Measurements from ENCODE around the gene ARMH4.
"Not testable (repeated sequence)": the region's sequence is repeated elsewhere in the genome, so short reads cannot be mapped to it uniquely, and the experiment has no call there.

ARMH4 gene

DNA sequence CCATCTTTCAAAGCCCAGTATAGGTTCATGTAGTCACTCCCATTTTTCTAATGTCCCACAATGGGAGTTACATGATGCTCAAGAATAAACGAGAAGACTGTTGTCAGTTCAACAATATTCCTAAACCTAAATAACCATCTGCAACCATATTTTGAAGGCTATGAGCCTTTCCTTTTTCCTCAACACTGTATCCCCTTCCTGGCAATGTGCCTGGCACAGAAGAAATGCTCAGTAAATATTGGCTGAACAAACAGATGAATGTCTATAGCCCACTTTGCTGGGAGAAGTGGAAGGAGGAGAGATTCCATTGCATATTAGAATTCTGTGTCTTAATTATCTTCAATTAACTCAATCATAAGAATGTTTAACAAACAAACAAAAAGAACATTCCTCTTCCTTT is 6.1 kb downstream of the ARMH4 start:
- no peak for DNase-seq (ENCODE audit: low read depth in 2 of 3, low spot score in 2 of 3)

DNA sequence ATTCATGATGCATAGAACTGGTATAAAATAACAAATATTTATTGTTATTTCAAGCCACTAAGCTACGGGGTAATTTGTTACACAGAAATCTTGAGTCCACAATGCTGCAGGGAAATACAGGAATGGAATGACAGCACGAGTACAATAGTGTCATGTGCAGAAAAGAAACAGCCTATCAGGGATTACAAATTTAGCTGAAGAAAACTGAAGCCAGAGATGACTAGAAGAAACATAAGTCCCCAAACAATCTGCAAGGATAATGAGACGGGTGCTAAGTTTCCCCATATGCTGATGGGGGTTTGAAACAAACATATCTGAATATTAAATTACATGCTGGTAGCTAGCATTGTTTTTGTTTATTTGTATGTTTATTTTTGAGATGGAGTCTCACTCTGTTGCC is 8.9 kb downstream of the ARMH4 start:
- DNase-seq (ENCODE audit: low read depth in 2 of 3, low spot score in 2 of 3) = no peak

DNA sequence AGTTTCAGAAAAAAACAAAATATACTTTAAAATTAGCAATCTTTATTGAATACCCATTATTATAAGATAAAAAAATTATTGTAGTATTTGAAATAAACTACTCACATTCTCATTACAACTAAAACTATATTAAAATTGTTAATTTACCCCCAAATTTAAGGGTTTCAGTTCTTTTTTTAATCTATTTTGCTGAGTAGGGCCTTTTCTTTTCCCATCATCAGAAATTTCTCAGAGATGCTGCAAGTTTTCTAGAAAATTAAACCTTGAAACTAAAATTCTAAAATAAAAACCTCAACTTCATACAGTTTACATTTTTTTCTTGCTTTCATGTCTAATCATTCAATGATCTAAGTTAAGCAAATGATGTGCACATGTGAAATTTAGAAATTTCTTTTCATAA is 10.1 kb downstream of the ARMH4 start:
- no peak for DNase-seq (ENCODE audit: low read depth in 2 of 3, low spot score in 2 of 3)

DNA sequence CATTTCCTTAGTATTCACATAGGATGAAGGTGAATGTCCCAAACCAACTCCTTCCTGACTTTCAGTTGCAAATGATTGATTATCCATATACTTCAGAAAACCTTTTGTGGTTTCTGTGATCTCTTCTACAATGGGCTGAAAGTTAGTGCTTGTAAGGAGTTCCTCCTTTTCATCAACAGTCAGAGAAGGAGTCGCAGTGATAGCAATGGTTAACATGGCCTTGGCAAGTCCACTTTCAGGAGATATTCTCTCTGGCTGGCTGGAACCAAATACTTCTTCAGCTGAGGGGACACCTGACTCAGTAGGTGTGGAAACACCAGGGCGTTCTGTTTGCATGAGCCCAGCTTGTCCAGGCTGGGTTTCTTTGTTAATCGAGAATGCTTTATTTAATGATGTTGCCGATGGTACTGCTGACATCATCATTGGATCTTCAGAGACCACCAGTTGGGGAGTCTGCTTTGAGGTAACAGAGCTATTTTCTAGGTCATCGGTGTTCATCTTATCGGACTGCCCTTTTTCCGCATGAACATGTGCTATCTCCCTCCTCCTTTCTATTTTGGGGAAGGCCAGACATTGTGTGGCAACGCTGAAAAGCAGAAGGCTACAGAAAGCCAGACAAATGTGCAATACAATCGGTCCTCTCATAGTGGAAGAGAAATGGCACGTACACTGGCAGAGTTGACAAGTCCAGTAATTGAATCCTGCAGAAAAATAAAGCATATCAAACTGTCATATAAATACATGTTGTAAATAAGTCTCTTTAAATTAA is 13.1 kb downstream of the ARMH4 start:
- DNase-seq (ENCODE audit: low read depth in 2 of 3, low spot score in 2 of 3) = no peak

GRCh38 chr14:58138031-58138713 is 13.8 kb downstream of the ARMH4 start:
- no peak for DNase-seq (ENCODE audit: low read depth in 2 of 3, low spot score in 2 of 3)

GRCh38 chr14:58133739-58134138 is 18.3 kb downstream of the ARMH4 start:
- DNase-seq (ENCODE audit: low read depth in 2 of 3, low spot score in 2 of 3) = no peak

DNA sequence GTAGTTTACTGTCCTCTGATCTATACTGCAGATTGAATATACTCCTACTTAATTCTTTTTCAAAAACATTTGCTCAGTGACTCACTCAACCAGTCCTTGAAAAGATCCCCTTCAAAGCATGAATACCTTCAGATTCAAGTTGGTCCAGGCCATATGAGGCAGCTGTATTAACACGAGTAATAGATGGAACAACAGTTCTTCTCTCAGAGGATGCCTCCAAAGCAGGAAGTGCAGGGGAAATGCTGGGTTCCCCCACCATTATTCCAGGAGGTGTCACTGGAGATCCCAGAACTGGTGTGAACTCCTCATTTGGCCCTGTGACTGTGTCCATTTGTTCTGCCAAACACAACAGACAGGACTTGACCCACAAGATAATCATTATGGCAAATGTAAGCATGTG is 20.6 kb downstream of the ARMH4 start:
- no peak for DNase-seq (ENCODE audit: low read depth in 2 of 3, low spot score in 2 of 3)

GRCh38 chr14:58130116-58130782 is 21.8 kb downstream of the ARMH4 start:
- no peak for DNase-seq (ENCODE audit: low read depth in 2 of 3, low spot score in 2 of 3)

- DNase-seq (ENCODE audit: low read depth in 2 of 3, low spot score in 2 of 3) = no peak
Measured at GRCh38 chr14:58129208-58129607, 22.8 kb downstream of the ARMH4 start.

DNA sequence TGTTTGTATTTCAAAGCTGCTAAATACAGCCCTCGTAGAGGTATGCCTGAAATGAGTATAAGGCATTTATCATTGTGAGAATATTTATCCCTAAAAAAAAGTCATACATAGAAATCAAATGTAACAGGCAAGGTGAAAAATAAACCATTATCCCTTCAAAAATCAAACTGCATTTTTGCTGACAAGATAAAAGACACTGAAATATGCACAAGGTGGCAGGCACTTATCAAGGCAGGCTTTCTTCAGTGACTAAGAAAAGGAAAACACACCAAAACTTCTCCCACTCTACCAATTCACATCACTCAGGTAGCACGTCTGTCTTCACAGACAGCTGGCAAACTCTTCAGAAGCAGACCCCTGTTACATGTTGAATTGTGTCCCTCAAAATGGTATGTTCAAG is 23.6 kb downstream of the ARMH4 start:
- DNase-seq (ENCODE audit: low read depth in 2 of 3, low spot score in 2 of 3) = no peak

DNA sequence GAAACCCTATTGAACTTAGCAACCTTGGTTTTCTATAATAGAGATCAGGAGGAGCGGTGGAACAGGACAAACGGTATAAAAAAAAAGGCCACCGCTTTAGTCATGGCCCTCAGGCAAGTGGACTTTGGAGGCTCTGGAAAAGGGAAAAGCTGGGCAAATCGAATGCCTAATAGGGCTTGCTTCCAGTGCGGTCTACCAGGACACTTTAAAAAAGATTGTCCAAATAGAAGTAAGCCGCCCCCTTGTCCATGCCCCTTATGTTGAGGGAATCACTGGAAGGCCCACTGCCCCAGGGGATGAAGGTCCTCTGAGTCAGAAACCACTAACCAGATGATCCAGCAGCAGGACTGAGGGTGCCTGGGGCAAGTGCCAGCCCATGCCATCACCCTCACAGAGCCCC is 29.5 kb downstream of the ARMH4 start:
- DNase-seq (ENCODE audit: low read depth in 2 of 3, low spot score in 2 of 3) = not testable (repeated sequence)

DNA sequence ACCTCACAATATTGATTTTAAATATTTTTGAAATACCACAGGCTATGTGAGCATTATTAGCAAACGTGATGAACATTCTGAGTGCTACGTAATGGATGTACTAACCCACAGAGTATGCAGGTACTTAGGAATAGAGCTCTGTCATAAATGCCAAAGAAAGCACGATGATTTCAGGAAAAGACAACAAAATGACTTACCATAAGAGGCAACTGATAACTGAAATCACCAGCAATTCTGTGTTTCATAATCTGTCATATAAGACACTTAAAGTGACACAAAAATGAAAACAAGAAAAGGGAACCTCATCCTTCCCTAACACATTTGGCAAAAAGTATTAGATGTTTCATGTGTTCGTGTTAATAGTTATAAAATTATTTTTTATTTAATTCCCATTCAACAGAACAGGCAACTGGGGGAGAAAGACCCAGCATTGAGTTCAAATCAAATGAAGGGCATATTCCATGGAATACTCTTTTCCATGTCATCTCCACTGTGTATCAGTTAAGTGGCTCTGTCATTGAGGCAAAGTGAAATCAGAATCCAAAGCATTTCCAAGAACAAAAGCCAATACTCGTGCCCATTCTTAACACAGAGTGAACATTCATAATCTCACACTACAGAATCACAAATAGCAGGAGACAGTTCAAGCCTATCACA is 30.4 kb downstream of the ARMH4 start:
- DNase-seq (ENCODE audit: low read depth in 2 of 3, low spot score in 2 of 3) = no peak

DNA sequence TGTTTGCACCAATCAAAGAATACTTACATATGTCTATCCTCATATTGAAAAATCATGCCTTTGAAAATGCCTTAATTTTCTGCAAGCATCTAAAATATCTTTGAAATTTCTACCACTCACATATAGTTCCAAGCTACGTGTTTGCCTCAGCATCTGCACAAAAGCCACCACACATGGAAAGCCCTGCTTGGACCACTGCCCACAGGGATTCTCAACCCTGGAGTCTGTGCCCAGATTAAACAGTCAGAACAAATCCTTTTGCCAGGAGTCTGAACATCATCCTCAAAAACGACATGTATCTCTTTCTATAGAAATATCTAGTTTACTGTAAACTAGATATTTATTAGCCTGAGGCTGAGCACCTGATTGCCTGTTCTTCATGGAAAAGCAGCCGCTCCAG is 32.6 kb downstream of the ARMH4 start:
- no peak for DNase-seq (ENCODE audit: low read depth in 2 of 3, low spot score in 2 of 3)

GRCh38 chr14:58118097-58118815 is 33.8 kb downstream of the ARMH4 start:
- DNase-seq (ENCODE audit: low read depth in 2 of 3, low spot score in 2 of 3) = no peak

- no peak for DNase-seq (ENCODE audit: low read depth in 2 of 3, low spot score in 2 of 3)
Measured at GRCh38 chr14:58109744-58110143, 42.3 kb downstream of the ARMH4 start.

GRCh38 chr14:58108717-58109116 is 43.3 kb downstream of the ARMH4 start:
- DNase-seq (ENCODE audit: low read depth in 2 of 3, low spot score in 2 of 3) = no peak

GRCh38 chr14:58107947-58108552 is 44.0 kb downstream of the ARMH4 start:
- DNase-seq (ENCODE audit: low read depth in 2 of 3, low spot score in 2 of 3) = no peak

DNA sequence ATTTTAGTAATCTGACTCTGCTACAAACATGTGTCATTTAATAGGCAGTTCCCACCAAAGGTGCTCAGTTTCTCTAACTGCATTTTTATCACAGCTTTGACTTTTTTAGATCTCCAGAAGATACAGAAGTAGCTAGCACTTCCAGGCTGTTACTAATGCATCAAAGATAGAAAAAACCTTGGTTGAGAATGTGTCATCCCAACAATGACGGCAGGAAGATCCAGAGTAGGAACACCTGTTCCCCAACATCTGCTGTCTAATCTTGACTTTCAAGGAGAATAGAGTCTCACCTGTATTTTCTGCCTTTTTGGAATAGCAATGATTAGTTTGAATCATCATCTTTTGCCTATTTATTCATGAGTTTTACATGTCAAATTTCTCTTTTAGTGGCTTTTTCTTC is 45.0 kb downstream of the ARMH4 start:
- DNase-seq (ENCODE audit: low read depth in 2 of 3, low spot score in 2 of 3) = no peak

- no peak for DNase-seq (ENCODE audit: low read depth in 2 of 3, low spot score in 2 of 3)
Measured at GRCh38 chr14:58106446-58106845, 45.6 kb downstream of the ARMH4 start.

- DNase-seq (ENCODE audit: low read depth in 2 of 3, low spot score in 2 of 3) = no peak
Measured at GRCh38 chr14:58104808-58105207, 47.2 kb downstream of the ARMH4 start.

Data from activated CD8-positive, alpha-beta memory T cell treated with anti-CD3 and anti-CD28 coated beads for 48 hours (primary cell).